NCI-H146 treated with DMSO at 0.1 percent for 48 hours (cell line): ENCODE data around the gene NIM1K.
"Not testable (repeated sequence)": the region's sequence is repeated elsewhere in the genome, so short reads cannot be mapped to it uniquely, and the experiment has no call there.

Experiments
- DNase-seq: peaks from one replicate; lab custom pipeline; 2025; ENCODE audit not compliant: unreplicated experiment; lab: John Stamatoyannopoulos, UW

Gene NIM1K

DNA sequence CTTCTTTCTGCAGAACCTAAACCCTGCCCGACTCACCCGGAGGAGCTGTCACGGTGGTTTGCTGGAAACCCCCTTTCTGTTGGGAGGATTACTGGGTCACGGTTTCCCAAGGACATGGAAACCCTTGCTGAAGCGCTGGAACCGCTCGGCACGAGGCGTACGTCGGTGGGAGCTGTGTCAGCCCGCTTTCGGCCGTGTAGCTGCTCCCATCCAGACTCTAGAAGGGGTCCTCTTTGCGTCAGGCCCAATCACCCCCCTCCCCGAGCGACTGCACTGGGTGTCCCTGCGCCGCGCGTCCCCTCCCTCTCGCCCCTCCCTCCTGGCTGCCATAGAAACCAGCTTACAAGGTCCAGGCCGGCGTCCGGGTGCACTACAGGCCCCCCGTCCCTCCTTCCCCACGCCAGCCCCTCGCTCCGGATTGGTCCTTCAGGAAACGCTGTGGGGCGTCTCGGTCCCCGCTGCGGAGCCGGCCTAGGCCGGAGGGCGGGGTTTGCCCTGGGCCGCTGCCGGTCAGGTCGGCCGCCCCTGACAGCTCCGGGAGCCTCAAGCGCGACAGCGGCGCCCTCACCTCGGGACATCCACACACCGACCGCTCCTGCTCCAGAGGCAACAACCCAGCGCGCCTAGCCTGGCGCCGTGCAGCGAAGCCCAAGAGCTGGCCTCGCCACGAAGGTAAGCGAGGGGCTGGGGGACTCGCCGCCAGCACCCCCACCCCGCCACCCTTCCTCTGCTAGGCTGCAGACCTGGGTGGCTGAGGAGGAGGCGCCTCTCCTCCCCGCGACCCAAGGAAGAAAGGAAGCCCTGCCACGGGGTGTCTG is at the start of gene NIM1K:
Gene NIM1K (plus strand): TSS at position 486 of the 818 bp plus-strand sequence. CDS start 53,551 bp downstream, outside the sequence.
- DNase-seq, result peak; percentile 71

DNA sequence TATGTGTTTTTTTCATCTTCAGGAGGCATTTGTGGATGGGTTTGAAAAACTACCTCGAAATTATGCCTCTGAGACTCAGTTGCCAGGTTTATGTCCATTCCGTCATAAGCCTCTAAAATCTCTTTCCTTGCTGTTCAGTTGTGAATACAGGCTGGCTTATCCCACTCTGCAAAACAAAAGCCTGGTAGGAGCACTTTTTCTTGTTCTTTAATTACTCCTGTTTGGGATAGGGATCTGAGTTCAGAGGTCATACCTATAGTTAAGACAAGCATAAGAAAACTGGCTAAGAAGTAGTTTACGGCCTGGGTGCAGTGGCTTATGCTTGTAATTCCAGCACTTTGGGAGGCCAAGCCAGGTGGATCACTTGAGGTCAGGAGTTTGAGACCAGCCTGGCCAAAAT is 47.0 kb upstream of the NIM1K start:
- no peak for DNase-seq

GRCh38 chr5:43146958-43147357 is 45.1 kb upstream of the NIM1K start:
- DNase-seq, result no peak

DNA sequence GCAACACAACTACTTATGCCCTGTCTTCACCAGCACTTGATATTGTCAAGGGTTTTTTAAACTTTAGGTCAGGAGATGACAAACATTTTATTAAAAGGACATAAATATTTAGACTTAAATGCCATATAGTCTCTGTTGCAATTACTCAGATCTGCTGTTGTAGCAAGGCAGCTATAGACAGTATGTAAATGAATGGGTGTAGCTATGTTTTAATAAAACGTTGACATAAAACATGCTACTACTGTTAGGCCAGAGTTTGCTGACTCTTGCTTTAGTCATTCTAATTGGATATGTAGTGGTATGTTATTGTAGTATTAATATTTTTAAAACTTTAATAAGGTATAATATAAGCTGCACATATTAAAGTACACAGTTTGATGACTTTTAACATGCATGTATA is 43.6 kb upstream of the NIM1K start:
- DNase-seq, result no peak

DNA sequence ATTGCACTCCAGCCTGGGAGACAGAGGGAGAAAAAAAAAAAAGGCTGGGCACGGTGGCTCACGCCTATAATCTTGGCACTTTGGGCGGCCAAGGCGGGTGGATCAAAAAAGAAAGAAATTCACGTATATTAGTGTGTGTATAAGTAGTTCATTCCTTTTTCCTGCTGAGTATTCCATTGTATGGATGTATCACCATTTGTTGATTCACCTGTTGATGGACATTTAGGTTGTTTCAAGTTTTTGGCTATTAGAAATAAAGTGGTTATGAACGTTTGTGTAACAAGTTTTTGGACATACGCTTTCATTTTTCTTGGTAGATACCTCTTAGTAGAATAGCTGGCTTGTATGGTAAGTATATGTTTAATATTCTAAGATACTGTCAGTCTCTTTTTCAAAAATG is 42.8 kb upstream of the NIM1K start:
- DNase-seq, result no peak

DNA sequence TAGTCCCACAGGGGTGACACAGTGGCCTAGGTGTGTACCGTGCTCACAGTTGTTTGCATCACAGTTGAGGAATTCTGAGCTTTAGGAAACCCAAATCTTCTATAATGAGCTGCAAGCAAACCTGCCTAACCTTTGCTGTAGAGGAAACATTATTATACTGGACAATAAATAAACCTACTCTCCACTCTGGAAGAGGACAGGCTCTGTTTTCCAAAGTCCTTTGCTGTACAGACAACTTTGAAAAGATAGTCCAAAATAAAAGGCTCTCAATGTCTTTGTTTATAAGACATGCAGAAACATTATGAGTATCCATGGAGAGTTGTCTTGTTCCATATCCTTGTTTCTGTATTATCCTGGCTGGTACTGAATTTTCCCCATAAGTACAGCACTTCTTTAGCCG is 42.0 kb upstream of the NIM1K start:
- DNase-seq, result no peak

DNA sequence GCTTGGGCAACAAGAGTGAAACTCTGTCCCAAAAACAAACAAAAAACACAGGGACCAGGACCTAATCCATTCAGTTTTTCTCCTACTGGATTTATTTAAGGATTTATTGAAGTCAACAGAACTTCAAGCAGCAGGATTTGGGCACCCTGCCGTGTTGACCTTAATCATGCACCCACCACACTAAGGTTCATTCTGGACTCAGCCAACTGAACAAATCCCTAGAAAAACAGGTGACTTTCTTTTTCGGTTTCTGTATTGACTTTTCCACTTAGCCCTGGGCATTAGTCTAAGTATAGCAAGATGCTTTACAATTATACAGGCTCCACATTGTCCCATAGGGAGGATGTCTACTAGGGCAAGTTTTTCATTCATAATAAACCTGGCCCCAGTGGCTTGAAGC is 41.3 kb upstream of the NIM1K start:
- DNase-seq, result peak; percentile 24

DNA sequence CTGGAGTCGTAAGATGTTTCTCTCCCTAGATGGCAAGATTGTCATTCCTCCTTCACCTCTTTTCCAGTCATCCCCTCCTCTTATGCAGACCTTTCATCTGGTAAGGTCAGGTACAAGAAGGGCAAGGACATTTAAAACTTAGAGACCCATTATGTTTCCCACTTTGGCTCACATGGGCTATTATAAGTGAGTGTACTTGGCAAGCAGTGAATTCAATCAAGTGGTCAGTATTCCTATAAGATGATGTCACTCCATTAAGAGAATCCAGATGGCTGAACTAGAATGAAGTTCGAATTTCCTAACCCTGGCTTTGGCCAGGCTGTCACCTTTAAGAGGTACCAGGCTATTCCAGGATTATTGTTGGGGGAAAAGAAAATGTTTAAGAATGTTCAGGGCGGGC is 39.1 kb upstream of the NIM1K start:
- DNase-seq, result no peak

DNA sequence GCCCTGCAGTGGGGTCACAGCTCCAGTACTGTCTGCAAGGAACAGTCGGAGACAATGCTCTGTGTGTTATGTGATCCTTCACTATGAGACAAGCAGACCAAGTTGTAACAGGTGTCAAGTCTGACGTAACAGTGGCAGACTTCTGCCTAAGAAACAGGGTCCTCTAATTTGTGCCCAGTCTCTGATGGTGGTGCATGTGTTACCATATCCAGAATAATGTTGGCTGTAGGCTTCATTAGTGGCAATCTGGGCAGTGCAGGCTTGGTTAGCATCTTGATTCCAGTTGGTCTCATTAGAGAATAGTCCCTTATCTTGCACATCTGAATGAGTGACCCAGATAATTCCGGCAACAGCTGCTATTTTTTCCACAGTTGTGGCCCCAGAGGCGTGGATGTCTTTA is 37.6 kb upstream of the NIM1K start:
- DNase-seq, result no peak

DNA sequence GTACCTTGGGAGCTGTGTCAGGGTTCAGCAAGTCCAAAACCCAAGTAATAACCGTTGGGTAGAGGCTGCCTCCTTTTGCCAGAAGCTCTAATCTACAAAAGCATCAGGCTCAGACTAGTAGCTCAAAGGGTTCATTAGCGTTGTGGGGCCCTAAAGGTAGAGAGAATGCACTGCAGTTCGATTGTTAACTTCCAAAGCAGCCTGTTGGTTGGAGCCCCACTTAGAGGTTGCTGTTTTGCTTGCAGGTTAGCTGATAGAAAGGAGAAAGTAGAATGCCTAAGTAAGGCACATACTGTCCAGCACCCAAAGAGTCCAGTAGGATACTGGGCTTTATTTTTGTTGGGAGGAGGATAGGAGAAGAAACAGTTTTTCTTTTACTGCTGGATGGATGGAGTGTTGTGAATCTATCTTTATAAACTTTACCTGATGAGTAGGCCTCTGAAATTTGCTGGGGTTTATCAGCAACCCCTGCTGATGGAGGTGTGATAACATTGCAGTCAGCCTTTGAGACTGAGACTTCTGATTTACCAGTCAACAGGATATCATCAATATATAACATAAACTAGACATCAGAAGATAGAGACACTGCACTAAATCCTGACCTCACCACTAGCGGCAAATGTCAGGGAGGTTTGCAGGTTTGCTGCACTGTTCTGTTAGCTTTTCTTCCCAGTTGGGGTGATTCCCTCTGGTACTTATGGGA is 36.5 kb upstream of the NIM1K start:
- no peak for DNase-seq

GRCh38 chr5:43156388-43156787 is 35.6 kb upstream of the NIM1K start:
- DNase-seq, result no peak

- DNase-seq, result no peak
These were observed 35.0 kb upstream of the NIM1K start for GRCh38 chr5:43157068-43157467.

DNA sequence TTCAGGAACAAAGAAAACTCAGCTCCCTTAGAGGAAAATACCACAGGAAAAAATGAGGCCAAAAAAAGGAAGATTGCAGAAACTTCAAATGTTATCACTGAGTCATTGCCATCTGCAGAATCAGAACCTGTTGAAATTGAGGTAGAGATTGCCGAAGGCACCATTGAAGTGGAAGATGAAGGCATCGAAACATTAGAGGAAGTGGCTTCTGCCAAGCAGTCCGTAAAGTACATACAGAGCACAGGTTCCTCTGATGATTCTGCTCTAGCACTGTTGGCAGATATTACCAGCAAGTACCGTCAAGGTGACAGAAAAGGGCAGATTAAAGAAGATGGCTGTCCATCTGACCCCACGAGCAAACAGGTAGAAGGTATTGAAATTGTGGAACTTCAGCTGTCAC is 30.8 kb upstream of the NIM1K start:
- no peak for DNase-seq

- DNase-seq, result not testable (repeated sequence)
These were observed 27.2 kb upstream of the NIM1K start for GRCh38 chr5:43164801-43165200.

DNA sequence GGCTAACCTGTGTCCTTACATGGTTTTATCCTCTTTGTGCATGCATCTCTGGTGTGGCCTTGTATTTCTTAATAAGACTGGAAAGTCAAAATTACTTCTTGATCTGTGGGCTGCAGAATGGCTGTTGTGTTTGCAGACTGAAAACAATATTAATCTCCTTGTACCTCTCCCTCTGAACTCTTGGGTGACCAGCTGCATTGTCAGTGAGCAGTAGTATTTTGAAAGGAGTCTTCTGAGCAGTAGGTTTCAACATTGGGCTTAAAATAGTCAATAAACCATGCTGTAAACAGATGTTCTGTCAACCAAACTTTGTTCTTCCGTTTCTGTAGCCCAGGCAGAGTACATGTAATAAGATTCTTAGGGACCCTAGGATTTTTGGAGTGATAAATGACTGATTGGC is 26.7 kb upstream of the NIM1K start:
- DNase-seq, result no peak

DNA sequence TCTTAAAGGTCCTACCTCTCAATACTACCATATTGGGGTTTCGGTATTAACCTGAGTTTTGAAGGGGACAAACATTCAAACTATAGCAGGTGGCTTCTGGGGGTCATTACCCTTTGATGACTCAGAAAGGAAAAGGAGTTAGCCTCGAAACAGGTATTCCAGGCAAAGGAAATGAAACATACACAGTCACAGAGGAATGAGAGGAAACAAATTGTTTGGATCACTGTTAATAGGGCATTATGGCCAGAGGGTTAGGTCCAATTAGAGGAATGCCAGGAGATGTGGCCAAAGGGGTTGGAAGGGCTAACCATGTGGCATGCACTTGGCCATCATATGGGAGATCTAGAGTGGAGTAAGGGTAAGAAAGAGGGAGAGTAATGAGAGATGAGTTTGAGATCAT is 23.9 kb upstream of the NIM1K start:
- no peak for DNase-seq

- no peak for DNase-seq
These were observed 20.6 kb upstream of the NIM1K start for GRCh38 chr5:43171451-43171850.

DNA sequence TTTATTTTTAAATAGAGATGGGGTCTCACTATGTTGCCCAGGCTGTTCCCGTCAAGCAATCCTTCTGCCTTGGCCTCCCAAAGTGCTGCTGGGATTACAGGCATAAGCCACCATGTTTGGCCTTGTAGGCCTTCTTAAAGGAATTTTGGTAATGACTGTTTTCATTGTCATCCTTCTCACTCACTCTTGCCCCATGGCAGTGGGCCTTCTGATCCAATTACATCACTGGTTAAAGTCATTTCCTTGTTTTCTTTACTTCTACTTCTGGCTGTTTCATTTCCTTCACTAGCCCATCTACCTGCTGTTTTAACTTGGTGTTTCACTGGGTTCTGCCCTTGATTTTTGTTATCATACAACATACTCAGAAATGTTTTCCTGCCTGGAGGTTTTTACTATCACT is 20.1 kb upstream of the NIM1K start:
- DNase-seq, result no peak

- DNase-seq, result no peak
These were observed 19.2 kb upstream of the NIM1K start for GRCh38 chr5:43172779-43173178.

DNA sequence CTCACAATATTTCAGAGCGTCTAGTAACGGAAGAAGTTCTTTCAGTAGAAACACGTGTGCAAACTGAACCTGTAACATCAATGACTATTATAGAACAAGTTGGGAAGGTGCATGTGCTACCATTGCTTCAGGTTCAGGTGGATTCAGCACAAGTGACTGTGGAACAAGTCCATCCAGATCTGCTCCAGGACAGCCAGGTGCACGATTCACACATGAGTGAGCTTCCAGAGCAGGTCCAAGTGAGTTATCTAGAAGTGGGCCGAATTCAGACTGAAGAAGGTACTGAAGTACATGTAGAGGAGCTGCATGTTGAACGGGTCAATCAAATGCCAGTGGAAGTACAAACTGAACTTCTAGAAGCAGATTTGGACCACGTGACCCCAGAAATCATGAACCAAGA is 17.4 kb upstream of the NIM1K start:
- no peak for DNase-seq

GRCh38 chr5:43179836-43180235 is 12.2 kb upstream of the NIM1K start:
- DNase-seq, result no peak

DNA sequence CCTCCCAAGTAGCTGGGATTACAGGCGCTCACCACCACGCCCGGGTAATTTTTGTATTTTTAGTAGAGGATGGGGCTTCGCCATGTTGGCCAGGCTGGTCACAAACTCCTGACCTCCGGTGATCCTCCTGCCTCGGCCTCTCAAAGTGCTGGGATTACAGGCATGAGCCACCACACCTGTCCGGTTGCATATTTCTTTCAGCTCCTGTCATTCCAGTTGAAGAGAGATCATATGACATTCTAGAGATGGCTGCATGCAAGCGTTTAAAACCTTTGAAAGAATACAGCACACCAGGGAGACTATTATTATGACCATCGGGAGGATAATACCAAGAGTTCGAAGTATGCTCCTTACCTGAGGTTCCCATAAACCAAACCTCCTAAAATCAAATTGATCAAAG is 9.6 kb upstream of the NIM1K start:
- DNase-seq, result no peak

- not testable (repeated sequence) for DNase-seq
These were observed 8.9 kb upstream of the NIM1K start for GRCh38 chr5:43183101-43183500.
